ENCODE results near the gene C2orf69.
"Not testable (repeated sequence)": the region's sequence is repeated elsewhere in the genome, so short reads cannot be mapped to it uniquely, and the experiment has no call there.

The C2orf69 gene, protein sequence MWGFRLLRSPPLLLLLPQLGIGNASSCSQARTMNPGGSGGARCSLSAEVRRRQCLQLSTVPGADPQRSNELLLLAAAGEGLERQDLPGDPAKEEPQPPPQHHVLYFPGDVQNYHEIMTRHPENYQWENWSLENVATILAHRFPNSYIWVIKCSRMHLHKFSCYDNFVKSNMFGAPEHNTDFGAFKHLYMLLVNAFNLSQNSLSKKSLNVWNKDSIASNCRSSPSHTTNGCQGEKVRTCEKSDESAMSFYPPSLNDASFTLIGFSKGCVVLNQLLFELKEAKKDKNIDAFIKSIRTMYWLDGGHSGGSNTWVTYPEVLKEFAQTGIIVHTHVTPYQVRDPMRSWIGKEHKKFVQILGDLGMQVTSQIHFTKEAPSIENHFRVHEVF

DNA sequence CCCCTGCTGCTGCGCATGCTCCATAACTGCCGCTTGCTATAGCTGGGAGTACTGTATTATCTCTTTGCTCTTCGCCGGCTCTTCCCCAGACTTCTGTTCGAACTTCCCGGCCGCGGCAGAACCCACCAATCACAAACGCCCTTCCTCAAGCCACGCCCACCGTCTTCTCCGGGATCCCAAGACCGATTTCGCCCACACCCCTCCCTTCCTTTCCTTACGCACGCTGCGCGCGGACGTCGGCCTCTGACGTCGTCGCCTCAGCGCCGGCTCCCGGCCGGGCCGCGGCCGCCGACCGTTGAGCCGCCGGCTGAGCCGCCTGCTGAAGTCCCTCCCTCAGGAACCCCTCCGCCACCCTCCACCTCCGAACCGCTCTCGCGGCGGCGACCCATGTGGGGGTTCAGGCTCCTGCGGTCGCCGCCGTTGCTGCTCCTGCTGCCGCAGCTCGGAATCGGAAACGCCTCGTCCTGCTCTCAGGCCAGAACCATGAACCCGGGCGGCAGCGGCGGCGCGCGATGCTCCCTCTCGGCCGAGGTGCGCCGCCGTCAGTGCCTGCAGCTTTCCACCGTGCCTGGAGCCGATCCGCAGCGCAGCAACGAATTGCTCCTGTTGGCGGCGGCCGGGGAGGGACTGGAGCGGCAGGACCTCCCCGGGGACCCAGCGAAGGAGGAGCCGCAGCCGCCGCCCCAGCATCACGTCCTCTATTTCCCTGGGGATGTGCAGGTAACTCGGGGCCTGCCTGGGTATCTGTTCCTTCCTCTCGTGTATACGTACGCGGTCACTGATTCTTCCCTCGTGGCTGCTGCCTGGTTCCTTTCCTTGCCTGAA lies at the start of gene C2orf69:
Gene C2orf69, plus strand, starts transcription at position 242 of the 825 bp plus-strand sequence. Its CDS starts 146 bp downstream, at position 388.
- DNase-seq, result peak; percentile 94

DNA sequence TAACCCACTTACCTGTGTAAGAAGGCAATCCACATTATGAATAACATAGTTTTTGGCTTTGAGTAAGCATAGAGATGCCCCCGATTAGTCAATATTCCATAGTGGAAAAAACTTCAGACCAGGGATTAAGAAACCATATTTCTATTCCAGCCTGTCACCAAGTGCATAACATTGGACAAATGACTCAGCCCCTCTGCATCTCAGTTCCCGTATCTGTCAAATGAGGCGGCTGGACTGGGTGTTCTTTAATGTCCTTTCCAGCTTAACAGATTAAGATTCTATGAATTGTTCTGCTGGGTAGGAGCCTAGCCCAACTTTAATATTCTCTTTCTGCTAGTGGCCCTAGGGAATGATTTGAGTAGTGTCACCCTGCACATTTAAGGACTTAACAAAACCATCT lies 48.3 kb upstream of the C2orf69 start:
- DNase-seq, result no peak

DNA sequence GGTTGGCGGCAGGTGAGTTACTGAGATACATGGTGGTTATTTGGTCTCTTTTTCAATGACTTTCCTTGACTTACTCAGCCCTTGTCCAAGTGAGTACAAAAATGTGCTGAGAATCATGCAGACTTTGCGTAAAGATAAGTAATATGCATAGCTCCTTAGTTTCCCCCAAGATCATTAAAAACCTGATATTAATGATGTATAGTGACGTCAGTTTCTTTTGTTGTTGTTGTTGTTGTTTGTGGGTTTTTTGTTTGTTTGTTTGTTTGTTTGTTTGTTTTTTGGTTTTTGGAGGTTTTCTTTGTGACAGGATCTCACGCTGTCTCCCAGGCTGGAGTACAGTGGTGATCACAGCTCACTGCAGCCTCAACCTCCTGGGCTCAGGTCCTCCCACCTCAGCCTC lies 45.2 kb upstream of the C2orf69 start:
- DNase-seq, result no peak

DNA sequence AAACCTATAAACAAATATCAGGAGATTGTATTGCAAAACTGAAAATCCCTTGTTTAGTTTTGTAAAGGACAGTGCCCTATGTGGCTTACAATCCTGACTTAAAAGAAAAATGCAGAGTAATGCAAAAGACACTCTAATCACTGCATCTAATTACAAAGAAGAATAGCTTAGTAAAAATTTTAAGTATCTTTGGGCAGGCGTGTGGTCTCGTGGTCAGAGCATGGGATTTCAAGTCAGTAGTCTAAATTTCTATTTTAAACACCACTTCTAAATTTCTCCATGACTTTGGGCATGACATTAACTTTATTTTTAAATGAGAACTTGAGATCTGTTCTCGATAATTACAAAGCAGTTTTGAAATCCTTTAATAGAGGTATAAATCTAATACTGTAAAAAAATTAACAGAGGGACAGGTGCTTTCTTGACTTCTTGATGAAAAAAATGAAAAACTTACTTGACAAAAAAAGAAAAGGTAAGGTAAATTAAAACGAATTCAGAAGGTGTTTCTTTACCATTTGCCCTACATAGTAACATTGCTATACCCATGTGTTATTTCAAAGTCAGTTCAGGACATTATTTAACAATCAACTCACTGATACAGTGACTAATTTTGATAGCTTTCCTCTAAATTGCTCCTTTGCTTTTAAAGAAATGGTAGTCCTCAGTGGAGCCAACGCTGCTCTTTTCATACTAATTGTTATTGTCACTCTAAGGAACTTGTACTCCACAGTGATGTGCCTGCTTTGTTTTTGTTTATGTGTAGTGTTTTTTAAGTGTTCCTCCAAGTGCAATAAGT lies 42.5 kb upstream of the C2orf69 start:
- no peak for DNase-seq

DNA sequence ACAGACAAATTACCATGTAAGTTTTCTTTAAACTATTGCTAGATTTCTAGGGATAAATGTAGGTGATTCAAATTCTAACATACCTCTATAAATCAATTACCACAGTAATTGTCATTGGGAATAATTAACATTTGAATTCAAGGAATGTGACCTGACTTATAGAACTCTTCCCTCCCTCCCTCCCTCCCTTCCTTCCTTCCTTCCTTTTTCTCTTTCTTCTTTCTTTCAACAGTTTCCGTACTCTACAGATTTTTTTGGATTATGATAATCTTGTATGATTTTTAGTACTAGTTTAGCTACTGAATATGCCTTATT lies 41.9 kb upstream of the C2orf69 start:
- no peak for DNase-seq

DNA sequence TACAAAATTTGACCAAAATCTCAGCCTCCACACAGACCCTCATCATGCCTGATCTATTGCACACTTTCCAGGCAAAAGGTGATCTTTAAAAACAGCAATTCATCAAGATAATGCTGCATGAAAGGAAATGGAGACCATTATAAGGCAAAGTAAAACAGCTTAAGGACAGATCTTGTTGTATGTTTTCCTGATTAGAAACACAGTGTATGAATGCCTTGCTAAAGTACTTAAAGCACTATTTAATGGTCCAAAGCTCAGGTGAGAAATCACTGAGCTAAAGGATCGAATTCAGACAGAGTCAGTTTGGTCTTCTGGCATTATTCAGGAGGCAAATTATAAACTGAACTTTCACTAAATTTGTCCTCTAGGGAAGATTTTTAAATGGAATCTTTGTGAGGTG lies 41.4 kb upstream of the C2orf69 start:
- no peak for DNase-seq

DNA sequence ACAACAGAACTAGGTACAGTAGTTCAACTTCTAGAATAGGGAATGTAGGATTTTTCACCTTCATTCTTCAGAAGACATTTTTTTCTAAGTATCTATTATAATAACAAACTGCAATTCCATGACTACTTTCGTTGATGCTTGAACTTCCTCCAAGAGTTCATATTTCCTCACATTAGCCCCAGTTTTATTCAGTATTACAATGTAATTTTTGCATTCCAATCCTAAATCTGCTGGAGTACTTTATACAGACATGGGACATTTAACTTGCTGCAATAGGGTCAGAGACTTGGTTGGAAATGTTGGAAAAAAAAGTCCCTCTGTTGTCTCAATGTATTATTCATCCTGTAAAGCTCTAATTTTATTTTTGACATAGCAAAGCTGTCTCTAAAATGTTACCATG lies 40.5 kb upstream of the C2orf69 start:
- no peak for DNase-seq

DNA sequence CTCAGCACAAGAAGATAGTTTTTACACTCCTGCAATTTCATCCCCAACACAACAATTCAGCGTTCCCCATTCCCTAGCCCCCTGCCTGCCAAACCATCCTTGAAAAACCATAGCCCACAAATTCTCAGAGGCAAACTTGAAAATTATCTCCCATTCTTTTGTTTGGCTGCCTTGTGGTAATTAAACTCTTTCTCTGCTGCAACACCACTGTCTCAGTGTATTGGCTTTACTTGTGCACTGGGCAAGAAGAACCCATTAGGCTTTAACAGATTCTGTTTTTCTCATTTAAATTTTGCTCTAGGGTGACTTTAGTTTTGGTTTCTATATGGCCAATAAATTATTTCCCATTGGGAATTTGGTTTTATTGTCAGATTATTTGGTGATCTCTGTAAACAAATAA lies 36.9 kb upstream of the C2orf69 start:
- no peak for DNase-seq

DNA sequence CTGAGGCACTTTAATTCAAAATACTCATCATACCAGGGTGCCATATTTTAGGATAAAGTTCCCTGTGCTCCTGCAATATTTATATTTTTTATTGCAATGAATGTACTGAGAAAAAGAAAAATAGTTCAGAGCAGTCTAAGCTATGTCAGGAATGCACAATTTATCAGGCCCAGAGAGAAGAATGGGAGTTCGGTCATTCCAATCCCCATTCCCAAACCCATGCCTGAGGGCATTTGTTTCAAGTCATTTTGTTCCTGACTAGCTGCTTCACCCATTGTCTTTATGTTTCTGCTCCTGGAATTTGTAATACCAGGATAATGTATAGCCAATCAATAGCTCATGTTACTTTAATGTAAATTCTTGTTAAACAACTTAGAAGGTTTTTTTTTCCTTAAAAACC lies 35.7 kb upstream of the C2orf69 start:
- no peak for DNase-seq

DNA sequence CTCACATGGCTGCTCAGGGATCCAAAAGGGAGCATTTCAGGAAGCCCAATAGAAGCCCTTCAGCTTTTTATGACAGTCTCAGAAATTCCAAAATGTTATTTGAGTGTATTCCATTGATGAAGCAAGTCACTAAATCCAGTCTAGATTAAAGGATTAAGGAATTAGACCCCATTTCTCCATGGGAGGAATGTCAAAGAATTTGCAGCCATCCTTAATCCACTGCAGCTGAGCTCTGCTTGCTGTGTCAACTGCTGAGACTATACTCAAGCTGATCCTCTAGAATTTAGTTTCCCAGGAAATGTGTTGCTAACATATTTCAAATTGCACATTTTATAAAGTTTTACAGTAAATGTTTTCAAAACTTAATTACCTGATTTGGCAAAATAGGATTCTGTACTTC lies 28.4 kb upstream of the C2orf69 start:
- DNase-seq, result no peak

DNA sequence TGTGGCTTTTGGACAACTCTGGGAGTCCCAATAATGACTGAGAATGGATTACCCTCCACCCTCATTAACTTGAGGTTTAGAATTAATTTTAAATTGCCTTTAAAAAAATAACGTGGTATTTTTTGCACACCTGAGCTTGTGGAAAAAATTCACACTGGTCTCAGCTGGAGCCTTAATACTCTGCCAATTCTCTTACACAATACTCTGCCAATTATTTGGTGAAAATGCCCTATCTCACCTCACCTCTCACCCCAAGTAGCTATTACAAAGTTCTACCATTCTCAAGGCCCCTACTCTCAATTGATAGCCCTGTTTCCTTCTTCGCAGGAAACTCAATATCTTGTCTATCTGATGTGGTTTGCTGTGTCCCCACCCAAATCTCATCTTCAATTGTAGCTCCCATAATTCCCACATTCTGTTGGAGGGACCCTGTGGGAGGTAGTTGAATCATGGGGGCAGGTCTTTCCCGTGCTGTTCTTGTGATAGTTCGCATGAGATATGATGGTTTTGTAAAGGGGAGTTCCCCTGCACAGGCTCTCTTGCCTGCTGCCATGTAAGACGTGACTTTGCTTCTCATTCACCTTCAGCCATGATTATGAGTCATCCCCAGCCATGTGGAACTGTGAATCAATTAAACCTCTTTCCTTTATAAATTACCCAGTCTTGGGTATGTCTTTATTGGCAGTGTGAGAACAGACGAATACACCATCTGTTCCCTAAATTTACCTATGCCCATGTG lies 27.4 kb upstream of the C2orf69 start:
- no peak for DNase-seq

DNA sequence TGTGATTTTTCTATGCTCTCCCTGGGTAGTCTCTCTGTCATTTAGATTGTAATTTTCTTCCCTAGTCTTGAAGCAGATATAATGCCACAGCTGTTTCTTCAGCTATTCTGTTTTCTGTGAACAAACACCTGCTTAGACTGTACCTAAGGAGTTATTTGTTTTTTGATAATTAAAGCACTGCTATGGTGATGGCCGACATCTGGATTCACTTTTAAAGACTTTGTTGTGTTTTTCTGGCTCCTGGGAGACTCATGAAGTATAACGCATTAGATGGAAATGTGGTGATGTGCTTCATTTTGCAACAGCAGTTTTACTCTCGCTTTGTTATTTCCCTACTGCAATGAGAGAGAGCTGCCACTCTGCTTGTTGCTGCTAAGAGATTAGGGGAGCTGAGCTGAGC lies 15.7 kb upstream of the C2orf69 start:
- DNase-seq, result no peak

DNA sequence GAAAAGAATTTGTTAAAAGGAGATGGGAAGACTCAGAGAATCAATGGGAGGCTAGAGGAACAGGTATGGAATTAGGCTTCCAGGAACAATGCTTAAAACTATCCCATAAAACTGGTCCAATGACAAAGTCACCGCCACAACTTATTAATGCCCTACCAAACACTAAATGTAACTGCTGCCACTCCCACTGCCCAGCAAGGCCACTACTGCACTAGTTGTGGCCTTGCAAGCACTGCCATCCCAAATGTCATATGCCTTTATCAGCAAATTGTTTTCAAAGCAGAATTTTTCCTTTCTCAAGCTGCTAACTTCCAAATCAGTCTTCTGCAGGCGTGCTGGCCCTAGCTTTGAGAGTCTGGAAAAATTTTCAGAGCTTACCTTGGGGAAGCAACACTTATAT lies 14.5 kb upstream of the C2orf69 start:
- no peak for DNase-seq

DNA sequence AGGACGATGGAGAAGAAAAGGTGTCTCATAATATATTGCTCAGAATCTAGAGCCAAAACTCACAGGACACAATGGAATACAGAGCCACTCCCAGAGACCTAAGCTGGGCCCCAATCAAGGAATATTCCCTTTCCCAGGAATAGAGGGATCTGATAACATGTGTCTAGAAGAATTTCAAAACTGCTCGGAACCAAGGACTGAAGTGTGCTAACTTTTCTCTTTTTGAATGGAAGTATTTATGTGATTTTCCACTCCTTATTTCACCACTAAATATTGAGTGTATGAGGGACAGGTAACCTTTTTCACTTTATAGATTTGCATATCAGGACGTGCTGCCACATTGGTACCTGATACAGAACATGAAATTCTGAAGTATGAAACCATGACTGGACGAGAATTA lies 9.2 kb upstream of the C2orf69 start:
- no peak for DNase-seq

DNA sequence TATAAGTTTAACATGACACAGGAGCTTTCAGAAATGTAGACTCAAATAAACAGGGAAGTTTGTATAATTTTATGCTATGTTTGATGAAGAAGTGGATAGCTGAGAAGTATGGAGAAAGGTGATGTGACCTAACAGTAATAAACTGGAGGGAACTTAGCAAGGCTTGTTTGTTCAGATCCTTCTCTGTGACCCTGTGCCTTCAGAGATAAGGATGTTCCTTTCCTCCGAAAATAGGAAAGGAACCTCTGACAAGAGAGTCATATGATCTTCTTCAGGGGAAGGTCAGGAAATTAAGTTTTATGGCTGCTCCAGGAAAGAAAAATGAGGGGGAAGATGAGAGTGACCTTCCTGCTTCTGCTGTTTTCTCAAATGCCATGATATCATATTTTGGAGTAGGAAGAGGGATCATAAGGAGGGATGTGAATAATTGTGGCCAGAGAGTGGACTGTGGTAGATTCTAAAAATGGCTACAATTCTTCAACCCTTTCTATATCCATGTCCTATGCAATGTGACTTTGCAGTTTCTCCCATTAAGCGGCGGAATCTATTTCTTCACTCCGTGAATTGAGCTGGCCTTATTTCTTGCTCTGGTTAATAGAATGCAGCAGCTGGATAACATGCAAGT lies 8.5 kb upstream of the C2orf69 start:
- no peak for DNase-seq

DNA sequence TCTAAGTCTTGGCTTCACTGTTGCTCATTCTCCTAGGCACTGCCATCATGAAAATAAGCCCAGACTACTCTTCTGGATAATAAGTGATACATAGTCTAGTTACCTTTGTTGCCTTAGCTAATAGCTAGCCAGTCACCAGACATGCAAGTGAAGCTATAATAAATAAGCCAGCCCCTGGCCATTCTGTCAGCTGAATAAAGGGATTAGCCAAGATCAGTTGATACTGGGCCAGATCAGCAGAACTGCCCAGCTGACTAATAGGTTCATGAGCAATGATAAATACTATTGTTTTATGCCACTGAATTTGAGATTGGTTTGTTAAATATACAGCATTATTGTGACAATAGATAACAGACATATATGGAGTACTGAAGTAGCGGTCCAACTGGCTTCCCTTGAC lies 8.0 kb upstream of the C2orf69 start:
- no peak for DNase-seq

DNA sequence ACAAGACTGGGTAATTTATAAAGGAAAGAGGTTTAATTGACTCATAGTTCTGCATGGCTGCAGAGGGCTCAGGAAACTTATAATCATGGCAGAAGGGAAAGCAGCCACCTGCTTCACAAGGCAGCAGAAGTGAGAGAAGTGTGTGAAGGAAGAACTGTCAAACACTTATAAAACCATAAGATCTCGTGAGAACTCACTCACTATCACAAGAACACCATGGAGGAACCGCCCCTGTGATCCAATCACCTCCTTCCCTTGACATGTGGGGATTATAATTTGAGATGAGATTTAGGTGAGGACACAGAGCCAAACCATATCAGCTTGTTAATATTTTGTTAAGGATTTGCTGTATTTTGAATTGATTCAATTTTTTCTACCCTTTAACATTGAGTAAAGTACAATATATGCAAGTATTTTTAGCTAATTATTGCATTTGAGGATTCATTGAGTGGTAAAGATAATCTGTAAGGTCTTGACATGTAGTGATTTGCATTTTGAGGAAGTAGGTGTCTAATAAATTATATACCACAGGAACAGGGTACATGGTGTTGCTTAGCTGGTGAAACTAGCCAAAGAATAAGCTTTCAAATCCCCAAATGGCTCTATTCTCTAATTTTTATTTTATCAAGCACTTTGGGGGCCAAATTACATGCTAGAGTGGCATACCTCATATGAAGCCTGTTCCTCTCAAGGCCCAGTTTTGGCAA lies 3.9 kb upstream of the C2orf69 start:
- no peak for DNase-seq

DNA sequence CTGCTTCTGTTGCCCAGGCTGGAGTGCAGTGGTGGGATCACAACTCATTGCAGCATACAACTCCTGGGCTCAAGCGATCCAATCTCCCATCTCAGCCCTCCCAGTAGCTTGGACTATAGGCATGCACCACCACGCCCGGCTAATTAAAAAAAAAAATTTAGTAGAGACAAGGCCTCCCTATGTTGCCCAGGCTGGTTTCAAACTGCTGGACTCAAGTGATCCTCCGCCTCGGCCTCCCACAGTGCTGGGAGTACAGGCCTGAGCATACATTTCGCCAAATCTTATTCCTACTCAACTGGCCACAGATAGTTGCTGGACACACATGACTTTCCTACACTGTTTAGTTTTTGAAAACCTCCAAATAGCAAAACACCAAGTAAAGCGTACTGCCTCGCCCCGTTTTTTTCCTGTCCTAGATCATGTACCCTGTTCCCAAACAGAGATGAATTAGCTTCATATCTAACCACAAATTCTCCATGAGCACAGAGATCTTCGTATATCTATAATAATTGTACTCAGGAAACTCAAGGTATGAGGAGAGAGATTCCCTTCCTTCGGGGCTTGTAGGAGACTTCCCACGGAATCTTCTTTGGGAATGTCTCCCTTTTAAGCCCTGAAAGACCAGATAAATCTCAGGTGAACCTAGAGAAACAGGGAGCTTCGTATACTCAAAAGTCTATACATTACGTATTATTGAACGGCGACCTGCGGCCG lies 598 bp upstream of the C2orf69 start:
- no peak for DNase-seq

DNA sequence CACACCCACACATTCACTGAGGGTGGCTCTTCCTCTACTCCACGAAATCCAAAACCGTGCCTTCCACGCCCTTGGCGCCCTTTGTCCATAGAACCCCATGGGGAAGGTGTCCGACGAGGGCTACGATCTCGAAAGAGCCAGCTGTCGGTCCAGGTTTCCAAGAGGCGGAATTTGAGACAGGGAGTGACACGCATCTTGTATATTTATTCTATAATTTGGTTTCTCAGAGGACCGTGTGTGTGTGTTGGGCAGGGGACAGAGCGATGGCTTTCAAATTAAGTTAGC lies 726 bp downstream of the C2orf69 start:
- no peak for DNase-seq

DNA sequence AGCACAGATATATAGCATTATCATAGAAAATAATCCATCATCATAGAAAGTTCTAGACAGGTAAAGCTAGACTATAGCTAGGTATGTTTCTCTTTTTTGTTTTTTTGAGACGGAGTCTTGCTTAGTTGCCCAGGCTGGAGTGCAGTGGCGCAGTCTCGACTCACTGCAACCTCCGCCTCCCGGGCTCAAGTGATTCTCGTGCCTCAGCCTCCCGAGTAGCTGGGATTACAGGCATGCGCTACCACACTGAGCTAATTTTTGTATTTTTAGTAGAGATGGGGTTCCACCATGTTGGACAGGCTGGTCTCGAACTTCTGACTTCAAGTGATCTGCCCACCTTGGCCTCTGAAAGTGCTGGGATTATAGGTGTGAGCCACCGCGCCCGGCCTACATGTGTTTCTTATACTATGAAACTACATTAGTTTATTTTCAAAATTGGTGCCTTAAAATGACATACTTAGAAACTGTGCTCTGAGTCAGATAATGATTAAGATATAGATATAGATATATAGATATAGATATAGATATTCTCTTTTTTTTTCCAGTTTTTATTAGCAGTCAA lies 1.5 kb downstream of the C2orf69 start:
- DNase-seq, result not testable (repeated sequence)

DNA sequence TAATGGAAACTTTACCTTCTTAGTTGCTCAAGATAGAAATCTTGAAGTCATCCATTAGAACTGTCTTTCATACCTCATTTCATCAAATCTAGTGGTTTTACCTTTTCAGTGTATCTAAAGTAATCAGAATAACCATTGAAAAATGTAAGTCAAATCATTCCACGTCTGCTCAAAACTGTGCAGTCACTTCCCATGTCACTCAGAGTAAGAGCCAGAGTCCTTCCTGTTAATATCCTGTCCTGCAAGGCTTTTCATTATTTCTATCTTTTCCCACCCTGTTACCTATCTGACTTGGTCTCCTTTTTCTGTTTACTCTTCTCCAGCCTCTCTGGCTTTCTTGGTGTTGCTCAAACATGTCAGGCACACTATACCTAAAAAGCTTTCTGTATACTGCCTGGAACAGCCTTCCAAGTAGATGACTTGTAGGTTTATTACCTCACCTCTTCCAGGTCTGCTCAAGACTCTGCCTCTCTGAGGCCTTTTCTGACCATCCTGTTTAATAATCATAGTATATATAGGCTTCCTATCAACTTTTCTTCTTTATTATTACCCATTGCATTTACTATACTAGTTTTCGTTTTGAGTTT lies 3.4 kb downstream of the C2orf69 start:
- no peak for DNase-seq
